Stimulated activated CD8-positive, alpha-beta memory T cell treated with anti-CD3 and anti-CD28 coated beads, Interleukin-2, amount 100 ng/mL, for 48 hours (primary cell): ENCODE measurements around the gene PTPN1.

ENCODE experiments used
- DNase-seq, 2 donors: peaks; one replicate each; pipeline ENCODE4 v3.0.0-alpha.2; 2020; ENCODE audit warnings: low read depth in 2 of 2

The PTPN1 gene

GRCh38 chr20:50634191-50634590 lies 124.0 kb downstream of the PTPN1 start:
- no peak for DNase-seq
